ENCODE results near the gene RNF39. TPM values are rescaled to one million over a fixed set of nuclear protein-coding genes. Genes with fewer than 3 reads are reported as not detected.

RNF39 gene
- total and polyA plus RNA-seq, 2 of the 4 experiments (the other 2 are of a cell fraction), result not detected

DNA sequence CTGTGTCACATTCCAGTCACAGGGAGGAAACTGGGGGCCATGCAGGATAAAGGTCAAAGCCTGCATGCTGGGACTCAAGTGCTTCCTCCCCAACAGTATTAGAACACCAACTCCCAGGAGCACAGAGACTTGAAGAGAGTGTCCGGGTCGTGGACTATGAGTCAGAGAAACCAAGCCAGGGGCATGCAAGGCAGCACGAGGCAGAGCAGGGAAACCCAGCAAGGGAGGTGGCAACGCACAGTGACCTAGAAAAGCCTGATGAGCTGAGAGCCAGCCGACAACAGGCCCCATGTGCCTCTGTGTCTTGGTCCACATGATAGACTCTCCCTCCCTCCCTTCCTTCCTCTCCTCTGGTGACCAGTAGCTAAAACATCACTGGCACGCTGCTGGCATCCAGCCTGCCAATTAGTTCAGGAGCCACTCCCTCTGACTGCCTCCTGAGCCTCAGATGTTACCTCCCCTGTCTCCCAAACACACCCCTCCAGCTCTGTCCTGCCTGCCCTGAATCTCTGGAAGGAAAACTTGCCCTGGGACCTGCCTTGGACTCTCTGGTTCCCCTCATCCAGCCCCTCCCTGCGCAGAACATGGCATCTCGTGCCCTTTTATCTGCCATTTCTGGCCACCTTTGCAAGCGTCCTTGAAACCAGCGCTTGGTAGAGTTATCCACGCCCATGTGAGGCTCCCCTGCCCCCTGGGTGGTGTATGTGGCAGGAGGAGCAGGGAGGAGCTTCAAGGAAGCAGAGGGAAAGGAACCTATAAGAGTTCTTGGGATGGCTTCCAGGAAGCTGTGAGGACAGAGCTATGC, 16.2 kb upstream of the RNF39 start:
- Histone ChIP-seq H2BK120ac (ENCODE audit: low read depth, low read length) (peak overlapping the region; percentile 14; the same call in 1 of the 2 replicates), H2AK5ac (ENCODE audit: low read depth, low read length) (no peak overlapping the region), H3K9me3 (ENCODE audit: control insufficient read depth, insufficient read depth, low read length) (no peaks in the 10 kb centered on the region), H2BK5ac (ENCODE audit: low read depth, low read length, poor library complexity, severe bottlenecking) (no peak overlapping the region), H4K5ac (ENCODE audit: low read depth, low read length) (no peak overlapping the region), H3K27ac (ENCODE audit: insufficient read depth, low read length) (no peak overlapping the region), H3K36me3 (ENCODE audit: control insufficient read depth, insufficient read depth, low read length) (no peaks in the 10 kb centered on the region), H3K4me3 (ENCODE audit: insufficient read depth, low read depth, low read length) (no peak overlapping the region), H3K4me2 (ENCODE audit: low read depth, low read length) (no peak overlapping the region), H3K23ac (ENCODE audit: low read depth, low read length) (no peak overlapping the region), H4K91ac (ENCODE audit: insufficient read depth, low read depth, low read length) (no peak overlapping the region), H2BK15ac (ENCODE audit: low read depth, low read length) (no peak overlapping the region), H4K20me1 (ENCODE audit: insufficient read depth, low read length) (no peaks in the 10 kb centered on the region), H3K4ac (ENCODE audit: low read depth, low read length) (0 out of 2 replicates have a peak overlapping the region, but pooled peaks have one; percentile 22), H3K9ac (ENCODE audit: low read depth, low read length) (no peak overlapping the region), H2AFZ (replicated peaks; ENCODE audit: low read length, poor library complexity) (peak overlapping the region; percentile 80), H3K79me1 (ENCODE audit: low read depth in 1 of 2, low read length in 2 of 2) (no peaks in the 10 kb centered on the region), H2BK20ac (ENCODE audit: low read depth, low read length) (no peak overlapping the region), H2AK9ac (replicated peaks; ENCODE audit: low read depth, low read length, poor library complexity) (peak overlapping the region; percentile 34), H3K4me1 (ENCODE audit: control insufficient read depth, insufficient read depth, low read length) (peaks cover 3% of the 10 kb centered on the region), H3K9me1 (ENCODE audit: insufficient read depth, low read length) (no peaks in the 10 kb centered on the region), H3K27me3 (ENCODE audit: control insufficient read depth, insufficient read depth, low read length) (peaks cover 33% of the 10 kb centered on the region), H4K8ac (ENCODE audit: low read depth in 2 of 2, low read length in 2 of 2) (peak overlapping the region in 1 of 2 experiments; percentile 66; a peak in 1 of 4 replicates), H3K14ac (replicated peaks; ENCODE audit: low read depth, low read length) (no peak overlapping the region), H3K56ac (ENCODE audit: extremely low read depth, insufficient read depth, low read length) (no peak overlapping the region), H3K18ac (ENCODE audit: low read depth, low read length) (no peak overlapping the region)
- POLR2A ChIA-PET (ENCODE audit: unreplicated experiment), result no interaction called here
- TF ChIP-seq MXI1 (IDR thresholded peaks at IDR 0.05; ENCODE audit: borderline replicate concordance, low read depth, low read length) (no peak), USF2 (IDR thresholded peaks at IDR 0.05; ENCODE audit: low read depth, low read length) (peak; percentile 33; the same call in 1 of the 2 replicates)
- dilution Hi-C loops (cut with HindIII; ENCODE audit: low sequenced_read_pairs, unreplicated experiment) (no loop called here), intact Hi-C loops (cut with micrococcal nuclease) (no loop called here), in situ Hi-C loops (cut with MboI; ENCODE audit: low sequenced_read_pairs) (no loop called here)
- DNase-seq (peak; percentile 59), ATAC-seq (ENCODE audit: low read depth) (peak; percentile 91)
- no TSS peak for BruUV-seq (replicated peaks)
- CTCF ChIA-PET, result interaction anchor here (0.6 kb wide), 1 partner anchor 430 kb away, joined by 3 read pairs; no protein-coding TSS in a partner anchor
- 75% methylated on average over 1 of the region's 11 CpGs; no CpG with 5 or more reads in 1 of the 2 experiments for WGBS, 2 experiments (ENCODE audit: extremely low coverage in 2 of 2, insufficient read length in 1 of 2)
